Liver (tissue), 9 donors: ENCODE measurements around the gene TMIE. TPM values are rescaled to one million over a fixed set of nuclear protein-coding genes. Genes with fewer than 3 reads are reported as not detected.

Source experiments
- DNase-seq: peaks from one replicate; pipeline ENCODE4 v3.0.0-alpha.2; 2017; ENCODE audit warnings: low spot score
- H3K27ac ChIP-seq, 2 donors: one replicate each; pipeline ENCODE4 v1.7.0; 2013; ENCODE audit warnings: inconsistent platforms in 2 of 2, low read length in 2 of 2, control low read depth in 1 of 2, low read depth in 1 of 2, mild to moderate bottlenecking in 1 of 2
- H3K27me3 ChIP-seq, 4 donors: one replicate each; pipeline versions ENCODE4 v1.6.1 to v1.7.0; 2013; ENCODE audit warnings: low read length in 3 of 4, inconsistent platforms in 1 of 4, mild to moderate bottlenecking in 1 of 4, moderate library complexity in 1 of 4; ENCODE audit not compliant: control insufficient read depth in 4 of 4, insufficient read depth in 4 of 4
- H3K36me3 ChIP-seq, 4 donors: one replicate each; pipeline versions ENCODE4 v1.6.1 to v1.7.0; 2013; ENCODE audit warnings: low read length in 3 of 4, mild to moderate bottlenecking in 3 of 4, low read depth in 1 of 4, moderate library complexity in 1 of 4; ENCODE audit not compliant: control insufficient read depth in 4 of 4, insufficient read depth in 3 of 4
- H3K4me1 ChIP-seq, 4 donors: one replicate each; pipeline versions ENCODE4 v1.6.1 to v1.7.0; 2013; ENCODE audit warnings: low read length in 3 of 4, mild to moderate bottlenecking in 3 of 4, moderate library complexity in 1 of 4; ENCODE audit not compliant: control insufficient read depth in 4 of 4, insufficient read depth in 4 of 4
- H3K4me3 ChIP-seq, 3 donors: one replicate each; pipeline versions ENCODE4 v1.6.1 to v1.7.0; 2013; ENCODE audit warnings: low read length in 3 of 3, control low read depth in 1 of 3, low read depth in 1 of 3, mild to moderate bottlenecking in 1 of 3
- H3K9ac ChIP-seq, 2 donors: one replicate each; pipeline ENCODE4 v1.7.0; 2013; ENCODE audit warnings: low read length in 2 of 2, mild to moderate bottlenecking in 2 of 2, moderate library complexity in 2 of 2, control low read depth in 1 of 2, low read depth in 1 of 2
- H3K9me3 ChIP-seq, 4 donors: one replicate each; pipeline versions ENCODE4 v1.6.1 to v1.7.0; 2013; ENCODE audit warnings: low read length in 3 of 4; ENCODE audit not compliant: control insufficient read depth in 4 of 4
- CTCF ChIP-seq: fragments of 150-350 bp; IDR thresholded peaks from 2 replicates; pipeline ENCODE4 v1.5.1; 2017; ENCODE audit warnings: improper control_type of control experiment, low read depth, low read length; ENCODE audit not compliant: missing input control
- EGR1 ChIP-seq, 2 donors: IDR thresholded peaks; 2 replicates each; pipeline ENCODE4 v1.6.1; 2016 to 2018; ENCODE audit warnings: antibody characterized with exemption in 2 of 2, low read depth in 2 of 2
- FOXA1 ChIP-seq: IDR thresholded peaks from 2 replicates; pipeline ENCODE4 v1.6.1; 2016; ENCODE audit warnings: antibody characterized with exemption
- FOXA2 ChIP-seq: IDR thresholded peaks from 2 replicates; pipeline ENCODE4 v1.6.1; 2016; ENCODE audit warnings: antibody characterized with exemption
- GABPA ChIP-seq, 2 donors: IDR thresholded peaks in 1 of 2; conservative IDR thresholded peaks in 1 of 2; 2 replicates each; pipeline ENCODE4 v1.6.1; 2016; ENCODE audit warnings: antibody characterized with exemption in 2 of 2, mild to moderate bottlenecking in 1 of 2, moderate library complexity in 1 of 2
- HNF4A ChIP-seq, 2 donors: conservative IDR thresholded peaks; 2 replicates each; pipeline ENCODE4 v1.6.1; 2016; ENCODE audit warnings: antibody characterized with exemption in 2 of 2, mild to moderate bottlenecking in 2 of 2
- HNF4G ChIP-seq: IDR thresholded peaks from 2 replicates; pipeline ENCODE4 v1.6.1; 2016; ENCODE audit warnings: antibody characterized with exemption
- JUND ChIP-seq, 2 donors: IDR thresholded peaks; 2 replicates each; pipeline ENCODE4 v1.6.1; 2016; ENCODE audit warnings: antibody characterized with exemption in 2 of 2
- NR2F2 ChIP-seq: IDR thresholded peaks from 2 replicates; pipeline ENCODE4 v1.6.1; 2016; ENCODE audit warnings: antibody characterized with exemption
- RAD21 ChIP-seq, 2 donors: IDR thresholded peaks; 2 replicates each; pipeline ENCODE4 v1.6.1; 2016; ENCODE audit warnings: antibody characterized with exemption in 2 of 2, mild to moderate bottlenecking in 2 of 2
- RXRA ChIP-seq, 2 donors: IDR thresholded peaks; 2 replicates each; pipeline ENCODE4 v1.6.1; 2017 to 2018; ENCODE audit warnings: antibody characterized with exemption in 2 of 2, mild to moderate bottlenecking in 1 of 2
- SP1 ChIP-seq: IDR thresholded peaks from 2 replicates; pipeline ENCODE4 v1.6.1; 2018; ENCODE audit warnings: antibody characterized with exemption, mild to moderate bottlenecking
- TAF1 ChIP-seq: conservative IDR thresholded peaks from 2 replicates; pipeline ENCODE4 v1.6.1; 2016; ENCODE audit warnings: antibody characterized with exemption, mild to moderate bottlenecking
- YY1 ChIP-seq: IDR thresholded peaks from 2 replicates; pipeline ENCODE4 v1.6.1; 2016; ENCODE audit warnings: antibody characterized with exemption, mild to moderate bottlenecking
- ZBTB33 ChIP-seq: IDR thresholded peaks from 2 replicates; pipeline ENCODE4 v1.6.1; 2016; ENCODE audit warnings: antibody characterized with exemption
- WGBS: extraction: QIAGEN DNeasy Blood & Tissue Kit; methylation state at CpG from one replicate; pipeline ENCODE4 v1.1.7; 2013; 5-methylcytosine and 5-hydroxymethylcytosine counted together
- polyA plus RNA-seq, 2 donors: library from polyadenylated mRNA; stranded (reverse) in 1 of 2; unstranded in 1 of 2; fragments of 200-250 nt in 1 of 2; fragments of >200 nt in 1 of 2; fragmentation: Nextera tagmentation in 1 of 2; extraction: Ambion mirVana in 1 of 2; gene quantifications; one replicate each; pipeline versions ENCODE4 v1.2.1 to v1.2.3, GENCODE V29; 2013 to 2015
- total RNA-seq, 2 donors: library from RNA; depleted of rRNA; stranded (reverse); fragments of >200 nt; gene quantifications; one replicate each; pipeline ENCODE4 v1.2.3, GENCODE V29; 2014
- TF ChIP-seq, protein P1 (sequence below): IDR thresholded peaks from 2 replicates; pipeline ENCODE4 v1.6.1; 2016; ENCODE audit warnings: antibody characterized with exemption
- TF ChIP-seq, protein P2 (sequence below): IDR thresholded peaks from 2 replicates; pipeline ENCODE4 v1.6.1; 2016; ENCODE audit warnings: antibody characterized with exemption, mild to moderate bottlenecking
- TF ChIP-seq, protein P3 (sequence below): IDR thresholded peaks from 2 replicates; pipeline ENCODE4 v1.6.1; 2016; ENCODE audit warnings: antibody characterized with exemption
- donor health status: healthy.
- donor health status: healthy.
- donor health status: healthy.
- donor health status: healthy.
- donor health status: healthy.

Gene TMIE
- total and polyA plus RNA-seq, 4 donors = 0.13 to 0.26 (median 0.15) TPM

- TF ChIP-seq ZBTB33 (no peak), HNF4G (no peak), FOXA2 (no peak), EGR1 (IDR thresholded peaks at IDR 0.05; ENCODE audit: low read depth in 2 of 2) (no peak), NR2F2 (no peak), SP1 (no peak), HNF4A (conservative IDR thresholded peaks at IDR 0.05) (no peak)
Measured at GRCh38 chr3:46756642-46757041, 55.5 kb downstream of the TMIE start (continued).

- Histone ChIP-seq H3K36me3 (no peaks in the 10 kb centered on the region), H3K27ac (no peak overlapping the region), H3K4me3 (no peak overlapping the region), H3K4me1 (peaks cover 0 to 2% (median 0%) of the 10 kb centered on the region in 4 donors), H3K9ac (no peak overlapping the region), H3K27me3 (no peaks in the 10 kb centered on the region), H3K9me3 (peaks cover 0 to 2% (median 0%) of the 10 kb centered on the region in 4 donors)
- no peak for DNase-seq
- TF ChIP-seq TAF1 (no peak), FOXA2 (no peak), JUND (IDR thresholded peaks at IDR 0.05) (no peak), NR2F2 (no peak), FOXA1 (no peak), YY1 (no peak), ZBTB33 (no peak), RXRA (IDR thresholded peaks at IDR 0.05) (no peak), CTCF (no peak), HNF4G (no peak), EGR1 (IDR thresholded peaks at IDR 0.05; ENCODE audit: low read depth in 2 of 2) (no peak), HNF4A (conservative IDR thresholded peaks at IDR 0.05) (no peak), SP1 (no peak), GABPA (IDR thresholded peaks at IDR 0.05 in 1 of 2, conservative IDR thresholded peaks at IDR 0.05 in 1 of 2) (no peak), RAD21 (IDR thresholded peaks at IDR 0.05) (no peak)
- TF ChIP-seq, protein P1, sequence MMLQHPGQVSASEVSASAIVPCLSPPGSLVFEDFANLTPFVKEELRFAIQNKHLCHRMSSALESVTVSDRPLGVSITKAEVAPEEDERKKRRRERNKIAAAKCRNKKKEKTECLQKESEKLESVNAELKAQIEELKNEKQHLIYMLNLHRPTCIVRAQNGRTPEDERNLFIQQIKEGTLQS = no peak
- TF ChIP-seq, protein P2, sequence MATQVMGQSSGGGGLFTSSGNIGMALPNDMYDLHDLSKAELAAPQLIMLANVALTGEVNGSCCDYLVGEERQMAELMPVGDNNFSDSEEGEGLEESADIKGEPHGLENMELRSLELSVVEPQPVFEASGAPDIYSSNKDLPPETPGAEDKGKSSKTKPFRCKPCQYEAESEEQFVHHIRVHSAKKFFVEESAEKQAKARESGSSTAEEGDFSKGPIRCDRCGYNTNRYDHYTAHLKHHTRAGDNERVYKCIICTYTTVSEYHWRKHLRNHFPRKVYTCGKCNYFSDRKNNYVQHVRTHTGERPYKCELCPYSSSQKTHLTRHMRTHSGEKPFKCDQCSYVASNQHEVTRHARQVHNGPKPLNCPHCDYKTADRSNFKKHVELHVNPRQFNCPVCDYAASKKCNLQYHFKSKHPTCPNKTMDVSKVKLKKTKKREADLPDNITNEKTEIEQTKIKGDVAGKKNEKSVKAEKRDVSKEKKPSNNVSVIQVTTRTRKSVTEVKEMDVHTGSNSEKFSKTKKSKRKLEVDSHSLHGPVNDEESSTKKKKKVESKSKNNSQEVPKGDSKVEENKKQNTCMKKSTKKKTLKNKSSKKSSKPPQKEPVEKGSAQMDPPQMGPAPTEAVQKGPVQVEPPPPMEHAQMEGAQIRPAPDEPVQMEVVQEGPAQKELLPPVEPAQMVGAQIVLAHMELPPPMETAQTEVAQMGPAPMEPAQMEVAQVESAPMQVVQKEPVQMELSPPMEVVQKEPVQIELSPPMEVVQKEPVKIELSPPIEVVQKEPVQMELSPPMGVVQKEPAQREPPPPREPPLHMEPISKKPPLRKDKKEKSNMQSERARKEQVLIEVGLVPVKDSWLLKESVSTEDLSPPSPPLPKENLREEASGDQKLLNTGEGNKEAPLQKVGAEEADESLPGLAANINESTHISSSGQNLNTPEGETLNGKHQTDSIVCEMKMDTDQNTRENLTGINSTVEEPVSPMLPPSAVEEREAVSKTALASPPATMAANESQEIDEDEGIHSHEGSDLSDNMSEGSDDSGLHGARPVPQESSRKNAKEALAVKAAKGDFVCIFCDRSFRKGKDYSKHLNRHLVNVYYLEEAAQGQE = no peak
- TF ChIP-seq, protein P3, sequence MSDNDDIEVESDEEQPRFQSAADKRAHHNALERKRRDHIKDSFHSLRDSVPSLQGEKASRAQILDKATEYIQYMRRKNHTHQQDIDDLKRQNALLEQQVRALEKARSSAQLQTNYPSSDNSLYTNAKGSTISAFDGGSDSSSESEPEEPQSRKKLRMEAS = no peak
- 92% methylated on average over 5 of the region's 5 CpGs for WGBS
Measured at GRCh38 chr3:46759239-46760167, 58.3 kb downstream of the TMIE start.
